CD4-positive, alpha-beta T cell treated with Interleukin-21 for 1 hour (primary cell): ENCODE results near the gene RAB22A.

Experiments used
- DNase-seq: peaks from one replicate; pipeline ENCODE4 v3.0.0-alpha.2; 2020

The RAB22A gene

GRCh38 chr20:58416835-58417234 is 107.3 kb downstream of the RAB22A start:
- peak; percentile 39 for DNase-seq
